DMS114 treated with DMSO at 0.1 percent for 48 hours (cell line): ENCODE measurements around the gene WFS1.

Experiments
- DNase-seq: peaks from one replicate; lab custom pipeline; 2025; ENCODE audit not compliant: unreplicated experiment; lab: John Stamatoyannopoulos, UW

Gene WFS1

GRCh38 chr4:6338175-6338950 lies 68.7 kb downstream of the WFS1 start:
- DNase-seq, result no peak

GRCh38 chr4:6338951-6339817 lies 69.5 kb downstream of the WFS1 start:
- DNase-seq, result no peak

DNA sequence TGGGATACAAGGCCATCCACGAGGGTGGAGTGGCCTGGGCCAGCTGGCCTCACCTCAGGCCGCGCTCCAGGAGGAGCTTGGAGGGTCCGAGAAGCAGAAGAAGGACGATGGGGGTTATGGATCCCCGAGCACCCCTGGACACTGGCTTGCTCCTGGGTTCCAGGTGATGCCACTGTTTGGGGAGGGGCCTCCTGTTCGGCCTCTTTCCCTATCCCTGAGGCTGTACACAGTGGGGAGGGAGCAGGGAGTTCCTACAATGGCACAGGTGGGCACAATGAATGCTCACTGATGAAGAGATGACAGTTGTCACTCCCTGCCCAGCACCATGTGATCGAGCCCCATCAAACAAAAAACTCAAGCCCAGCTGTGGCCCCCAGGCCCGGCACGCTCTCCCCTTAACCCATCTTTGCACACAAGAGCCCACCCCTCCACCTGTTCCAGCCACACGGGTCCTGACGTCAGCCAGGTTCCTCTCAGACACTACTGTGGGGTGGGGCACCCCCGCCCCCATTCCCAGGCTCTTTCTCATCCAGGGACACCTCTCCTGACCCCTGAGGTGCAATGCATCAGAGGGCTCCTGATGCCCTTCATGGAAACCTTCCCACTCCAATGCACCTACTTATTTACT lies 70.3 kb downstream of the WFS1 start:
- DNase-seq, result no peak

GRCh38 chr4:6340446-6341015 lies 70.9 kb downstream of the WFS1 start:
- DNase-seq, result no peak

DNA sequence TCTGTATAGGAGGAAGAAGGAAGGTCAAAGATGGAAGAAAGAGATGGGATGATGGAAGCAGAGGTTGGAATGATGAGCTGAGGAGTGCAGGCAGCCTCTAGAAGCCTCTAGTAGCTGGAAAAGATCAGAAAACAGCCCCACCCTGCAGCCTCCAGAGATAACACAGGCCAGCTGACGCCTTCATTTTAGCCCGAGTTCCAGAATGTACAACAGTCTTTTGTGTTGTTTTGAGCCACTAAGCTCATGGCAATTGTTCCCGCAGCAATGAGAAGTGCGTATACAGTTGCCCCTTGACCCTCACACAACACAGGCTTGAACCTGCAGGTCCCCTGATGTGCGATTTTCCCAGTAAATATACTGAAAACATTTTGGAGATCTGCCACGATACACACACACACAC lies 72.0 kb downstream of the WFS1 start:
- DNase-seq, result no peak

GRCh38 chr4:6342530-6343293 lies 73.1 kb downstream of the WFS1 start:
- no peak for DNase-seq

- no peak for DNase-seq
These were observed 74.3 kb downstream of the WFS1 start for GRCh38 chr4:6343939-6344408.

DNA sequence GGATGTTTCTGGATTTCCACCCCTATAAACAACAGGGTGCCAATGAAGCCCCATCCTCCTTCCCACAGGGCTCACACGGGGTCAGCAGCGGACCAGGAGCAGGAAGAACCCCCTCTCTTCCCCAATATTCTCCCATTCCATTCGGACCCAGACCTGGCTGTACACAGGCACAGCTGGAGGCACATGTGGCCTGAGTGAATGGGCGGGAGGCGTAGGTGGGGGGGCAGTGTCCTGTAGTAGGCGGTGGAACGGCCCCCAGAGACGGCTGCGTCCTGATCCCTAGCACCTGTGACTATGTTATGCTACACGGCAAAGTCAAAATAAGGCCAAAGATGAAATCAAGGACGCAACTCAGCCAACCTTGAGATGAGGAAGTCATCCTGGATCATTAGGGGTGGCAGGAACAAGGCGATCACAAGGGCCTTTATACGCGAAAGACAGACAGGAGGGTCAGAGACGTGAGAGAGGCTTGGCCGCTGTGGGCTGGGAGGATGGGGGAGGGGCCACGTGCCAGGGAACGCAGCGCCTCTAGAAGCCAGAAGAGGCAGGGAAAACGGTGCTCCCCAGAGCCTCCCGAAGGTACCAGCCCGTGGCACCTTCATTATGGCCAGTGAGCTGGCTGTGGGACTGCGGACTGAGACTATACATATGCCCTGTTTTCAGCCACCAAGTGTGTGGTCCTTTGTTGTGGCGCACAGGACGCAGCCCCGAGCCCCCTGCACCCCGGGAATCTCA lies 75.6 kb downstream of the WFS1 start:
- no peak for DNase-seq

GRCh38 chr4:6345866-6346265 lies 76.2 kb downstream of the WFS1 start:
- DNase-seq, result no peak

DNA sequence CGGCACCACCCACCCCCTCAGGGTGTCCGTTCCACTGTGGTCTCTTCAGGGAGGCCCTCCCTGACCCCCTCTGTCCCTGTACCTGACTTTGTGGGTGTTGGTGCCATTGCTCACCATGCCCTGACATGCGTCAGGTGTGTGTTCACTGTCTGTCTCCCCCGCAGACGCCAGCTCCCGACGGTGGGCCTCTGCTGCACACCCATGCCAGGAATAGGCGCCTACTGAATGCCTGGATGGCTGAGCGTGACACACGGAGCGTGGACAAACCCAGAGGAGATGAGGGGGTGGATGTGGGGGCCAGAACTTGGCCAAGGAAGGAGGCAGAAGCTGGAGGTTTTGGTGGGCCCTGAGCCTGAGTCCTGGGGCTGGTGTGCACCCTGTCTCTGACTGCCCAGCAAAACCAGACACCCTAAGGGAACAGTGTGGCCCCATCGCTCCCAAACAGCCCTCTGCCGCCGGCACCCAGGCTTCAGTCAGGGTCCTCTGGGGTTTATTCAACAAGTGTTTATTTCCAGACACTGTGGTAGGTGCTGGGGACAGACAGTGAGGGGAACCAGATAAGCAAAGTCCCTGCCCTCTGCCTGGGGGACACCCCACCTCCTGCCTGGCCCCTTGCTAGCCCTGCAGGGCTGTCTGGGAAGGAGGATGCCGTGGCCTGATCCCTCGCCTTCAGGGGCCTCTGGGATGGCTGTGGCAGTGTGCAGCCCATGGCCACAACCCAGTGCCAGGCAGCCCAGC lies 76.9 kb downstream of the WFS1 start:
- DNase-seq, result no peak

- no peak for DNase-seq
These were observed 77.9 kb downstream of the WFS1 start for GRCh38 chr4:6347511-6348045.

GRCh38 chr4:6348408-6348807 lies 78.8 kb downstream of the WFS1 start:
- no peak for DNase-seq

DNA sequence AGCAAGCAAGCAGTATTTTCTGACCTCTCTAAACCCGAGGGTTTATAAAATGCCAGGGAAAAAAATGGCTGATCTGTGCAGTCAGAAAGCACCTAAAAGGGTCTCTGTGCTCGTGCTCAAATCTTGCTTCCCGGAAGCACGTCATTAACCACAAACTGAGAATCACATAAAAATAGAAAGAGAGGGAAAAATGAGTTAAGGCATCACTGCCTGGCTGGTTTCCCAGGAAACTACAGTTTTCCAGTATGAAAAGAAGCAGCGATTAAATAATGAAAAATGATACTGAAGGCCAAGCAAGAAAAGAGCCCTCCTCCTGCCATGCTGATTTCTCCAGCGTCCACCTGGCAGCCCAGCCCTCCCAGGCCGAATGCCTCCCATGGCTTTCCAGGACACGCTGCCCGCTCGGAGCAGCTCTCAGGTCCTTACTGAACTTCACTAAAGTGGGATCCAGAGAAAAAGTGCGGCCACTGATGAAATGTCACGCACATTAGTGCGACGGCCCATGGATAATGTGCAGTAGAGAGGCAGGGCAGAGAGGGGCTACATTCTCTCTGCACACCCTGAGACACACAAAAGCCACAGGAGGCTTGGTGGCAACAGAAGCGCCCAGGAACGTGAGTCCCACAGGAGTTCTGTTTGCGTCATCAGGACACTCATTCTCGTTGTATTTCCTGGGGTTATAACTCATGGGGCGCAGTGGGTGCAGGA lies 80.4 kb downstream of the WFS1 start:
- DNase-seq, result no peak

GRCh38 chr4:6350646-6351045 lies 81.0 kb downstream of the WFS1 start:
- no peak for DNase-seq

- DNase-seq, result no peak
These were observed 81.8 kb downstream of the WFS1 start for GRCh38 chr4:6351246-6352000.

DNA sequence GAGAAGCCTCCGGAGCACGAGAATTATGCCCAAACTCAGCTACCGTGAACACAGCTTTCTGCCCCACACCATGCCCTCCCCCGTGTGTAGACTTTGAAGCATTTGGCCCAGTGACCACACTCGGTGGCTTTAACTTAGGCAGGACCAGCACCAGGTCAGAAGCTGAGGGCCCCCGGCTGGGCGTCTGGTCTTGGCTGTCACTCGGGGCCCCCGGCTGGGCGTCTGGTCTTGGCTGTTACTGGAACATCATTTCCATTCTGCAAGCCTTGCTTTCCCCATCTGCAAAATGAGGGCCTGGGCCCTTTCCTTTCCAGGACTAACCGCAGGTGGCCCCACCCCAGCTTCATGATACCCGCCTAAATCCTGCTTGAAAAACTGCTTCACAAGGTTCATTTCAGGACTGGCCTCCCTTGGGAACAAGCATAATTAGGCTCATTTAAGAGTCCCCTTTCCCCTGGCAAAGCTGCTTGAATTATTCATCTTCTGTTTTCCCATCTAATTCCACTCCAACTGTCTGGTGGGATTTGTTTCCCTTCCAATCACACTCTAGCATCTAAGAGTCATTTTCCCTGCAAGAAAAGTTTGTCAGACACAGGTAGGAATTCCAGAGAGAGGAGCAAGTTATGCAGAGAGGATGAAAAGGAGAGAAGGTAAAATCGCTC lies 82.5 kb downstream of the WFS1 start:
- DNase-seq, result no peak
